ENCODE data around the gene CACNB1.

Gene CACNB1

GRCh38 chr17:39197380-39198185 lies at the start of gene CACNB1:
Gene CACNB1, minus strand, starts transcription at chr17:39197669. Its CDS starts 174 bp downstream, at chr17:39197495.
- no peak for TF ChIP-seq CTCF (IDR thresholded peaks at IDR 0.05; ENCODE audit: extremely low read depth, missing control alignments)
- peak; percentile 92 for DNase-seq (ENCODE audit: low spot score)

GRCh38 chr17:39246274-39246673 lies 48.8 kb upstream of the CACNB1 start:
- no peak for TF ChIP-seq CTCF (IDR thresholded peaks at IDR 0.05; ENCODE audit: extremely low read depth, missing control alignments)
- DNase-seq (ENCODE audit: low spot score), result no peak

GRCh38 chr17:39244600-39245570 lies 47.4 kb upstream of the CACNB1 start:
- DNase-seq (ENCODE audit: low spot score), result peak; percentile 77
- TF ChIP-seq CTCF (IDR thresholded peaks at IDR 0.05; ENCODE audit: extremely low read depth, missing control alignments), result peak; percentile 96

DNA sequence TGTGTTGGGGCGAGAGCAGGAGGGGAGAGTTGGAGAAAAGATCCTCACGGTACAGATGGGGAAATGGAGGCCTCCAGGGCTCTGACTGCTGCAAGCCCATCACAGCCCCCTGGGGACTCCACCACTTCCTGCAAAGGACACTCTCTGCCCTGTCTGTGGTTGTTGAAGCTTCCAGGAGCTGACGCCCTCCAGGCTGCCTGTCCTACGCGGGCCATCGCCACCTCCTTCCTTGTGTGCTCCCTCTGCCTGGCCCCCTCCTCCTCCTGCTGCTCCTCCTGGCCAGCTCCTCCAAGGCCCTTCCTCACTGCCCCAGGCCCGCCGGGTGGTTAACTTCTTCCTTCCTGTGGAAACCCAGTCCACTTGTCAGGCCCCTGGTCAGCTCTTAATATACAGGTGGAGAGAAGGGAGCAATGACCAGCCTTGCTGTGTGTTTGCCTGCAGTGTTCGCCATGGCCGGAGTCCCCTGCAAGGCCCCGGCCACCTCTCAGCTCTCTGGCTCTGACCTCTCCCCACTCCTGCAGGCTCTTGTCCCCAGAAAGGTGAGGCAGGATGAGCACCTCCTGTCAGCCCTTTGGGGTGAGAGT lies 46.6 kb upstream of the CACNB1 start:
- DNase-seq (ENCODE audit: low spot score), result no peak
- no peak for TF ChIP-seq CTCF (IDR thresholded peaks at IDR 0.05; ENCODE audit: extremely low read depth, missing control alignments)

- no peak for TF ChIP-seq CTCF (IDR thresholded peaks at IDR 0.05; ENCODE audit: extremely low read depth, missing control alignments)
- no peak for DNase-seq (ENCODE audit: low spot score)
These were observed 45.7 kb upstream of the CACNB1 start for GRCh38 chr17:39243155-39243554.

DNA sequence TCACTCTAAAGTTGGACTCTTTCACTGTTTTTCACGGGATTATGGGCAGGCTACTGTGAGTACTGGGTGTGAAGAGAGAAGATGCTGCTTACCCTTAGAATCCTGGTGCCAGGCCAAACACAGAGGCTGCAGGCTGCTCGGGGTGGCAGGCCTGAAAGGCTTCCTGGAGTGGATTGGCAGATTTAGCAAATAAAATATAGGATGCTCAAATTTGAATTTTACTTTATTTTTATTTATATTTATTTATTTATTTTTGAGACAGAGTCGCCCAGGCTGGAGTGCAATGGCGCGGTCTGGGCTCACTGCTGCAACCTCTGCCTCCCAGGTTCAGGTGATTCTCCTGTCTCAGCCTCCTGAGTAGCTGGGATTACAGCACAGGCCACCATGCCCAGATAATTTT lies 43.2 kb upstream of the CACNB1 start:
- no peak for TF ChIP-seq CTCF (IDR thresholded peaks at IDR 0.05; ENCODE audit: extremely low read depth, missing control alignments)

More for the DNA sequence above, 43.2 kb upstream of the CACNB1 start:
- no peak for DNase-seq (ENCODE audit: low spot score)
